Liver (tissue), 9 donors: Measurements from ENCODE around the gene IFT122. TPM values are rescaled to one million over a fixed set of nuclear protein-coding genes. Genes with fewer than 3 reads are reported as not detected.

Source experiments
- DNase-seq: peaks from one replicate; pipeline ENCODE4 v3.0.0-alpha.2; 2017; ENCODE audit warnings: low spot score
- H3K27ac ChIP-seq, 2 donors: one replicate each; pipeline ENCODE4 v1.7.0; 2013; ENCODE audit warnings: inconsistent platforms in 2 of 2, low read length in 2 of 2, control low read depth in 1 of 2, low read depth in 1 of 2, mild to moderate bottlenecking in 1 of 2
- H3K27me3 ChIP-seq, 4 donors: one replicate each; pipeline versions ENCODE4 v1.6.1 to v1.7.0; 2013; ENCODE audit warnings: low read length in 3 of 4, inconsistent platforms in 1 of 4, mild to moderate bottlenecking in 1 of 4, moderate library complexity in 1 of 4; ENCODE audit not compliant: control insufficient read depth in 4 of 4, insufficient read depth in 4 of 4
- H3K36me3 ChIP-seq, 4 donors: one replicate each; pipeline versions ENCODE4 v1.6.1 to v1.7.0; 2013; ENCODE audit warnings: low read length in 3 of 4, mild to moderate bottlenecking in 3 of 4, low read depth in 1 of 4, moderate library complexity in 1 of 4; ENCODE audit not compliant: control insufficient read depth in 4 of 4, insufficient read depth in 3 of 4
- H3K4me1 ChIP-seq, 4 donors: one replicate each; pipeline versions ENCODE4 v1.6.1 to v1.7.0; 2013; ENCODE audit warnings: low read length in 3 of 4, mild to moderate bottlenecking in 3 of 4, moderate library complexity in 1 of 4; ENCODE audit not compliant: control insufficient read depth in 4 of 4, insufficient read depth in 4 of 4
- H3K4me3 ChIP-seq, 3 donors: one replicate each; pipeline versions ENCODE4 v1.6.1 to v1.7.0; 2013; ENCODE audit warnings: low read length in 3 of 3, control low read depth in 1 of 3, low read depth in 1 of 3, mild to moderate bottlenecking in 1 of 3
- H3K9ac ChIP-seq, 2 donors: one replicate each; pipeline ENCODE4 v1.7.0; 2013; ENCODE audit warnings: low read length in 2 of 2, mild to moderate bottlenecking in 2 of 2, moderate library complexity in 2 of 2, control low read depth in 1 of 2, low read depth in 1 of 2
- H3K9me3 ChIP-seq, 4 donors: one replicate each; pipeline versions ENCODE4 v1.6.1 to v1.7.0; 2013; ENCODE audit warnings: low read length in 3 of 4; ENCODE audit not compliant: control insufficient read depth in 4 of 4
- ATF3 ChIP-seq: IDR thresholded peaks from 2 replicates; pipeline ENCODE4 v1.6.1; 2016; ENCODE audit warnings: antibody characterized with exemption
- CTCF ChIP-seq: fragments of 150-350 bp; IDR thresholded peaks from 2 replicates; pipeline ENCODE4 v1.5.1; 2017; ENCODE audit warnings: improper control_type of control experiment, low read depth, low read length; ENCODE audit not compliant: missing input control
- EGR1 ChIP-seq, 2 donors: IDR thresholded peaks; 2 replicates each; pipeline ENCODE4 v1.6.1; 2016 to 2018; ENCODE audit warnings: antibody characterized with exemption in 2 of 2, low read depth in 2 of 2
- FOXA1 ChIP-seq: IDR thresholded peaks from 2 replicates; pipeline ENCODE4 v1.6.1; 2016; ENCODE audit warnings: antibody characterized with exemption
- FOXA2 ChIP-seq: IDR thresholded peaks from 2 replicates; pipeline ENCODE4 v1.6.1; 2016; ENCODE audit warnings: antibody characterized with exemption
- GABPA ChIP-seq, 2 donors: IDR thresholded peaks in 1 of 2; conservative IDR thresholded peaks in 1 of 2; 2 replicates each; pipeline ENCODE4 v1.6.1; 2016; ENCODE audit warnings: antibody characterized with exemption in 2 of 2, mild to moderate bottlenecking in 1 of 2, moderate library complexity in 1 of 2
- HNF4A ChIP-seq, 2 donors: conservative IDR thresholded peaks; 2 replicates each; pipeline ENCODE4 v1.6.1; 2016; ENCODE audit warnings: antibody characterized with exemption in 2 of 2, mild to moderate bottlenecking in 2 of 2
- HNF4G ChIP-seq: IDR thresholded peaks from 2 replicates; pipeline ENCODE4 v1.6.1; 2016; ENCODE audit warnings: antibody characterized with exemption
- JUND ChIP-seq, 2 donors: IDR thresholded peaks; 2 replicates each; pipeline ENCODE4 v1.6.1; 2016; ENCODE audit warnings: antibody characterized with exemption in 2 of 2
- MAX ChIP-seq: IDR thresholded peaks from 2 replicates; pipeline ENCODE4 v1.6.1; 2016; ENCODE audit warnings: antibody characterized with exemption
- NR2F2 ChIP-seq: IDR thresholded peaks from 2 replicates; pipeline ENCODE4 v1.6.1; 2016; ENCODE audit warnings: antibody characterized with exemption
- RAD21 ChIP-seq, 2 donors: IDR thresholded peaks; 2 replicates each; pipeline ENCODE4 v1.6.1; 2016; ENCODE audit warnings: antibody characterized with exemption in 2 of 2, mild to moderate bottlenecking in 2 of 2
- REST ChIP-seq: IDR thresholded peaks from 2 replicates; pipeline ENCODE4 v1.6.1; 2016; ENCODE audit warnings: antibody characterized with exemption, mild to moderate bottlenecking
- RXRA ChIP-seq, 2 donors: IDR thresholded peaks; 2 replicates each; pipeline ENCODE4 v1.6.1; 2017 to 2018; ENCODE audit warnings: antibody characterized with exemption in 2 of 2, mild to moderate bottlenecking in 1 of 2
- SP1 ChIP-seq: IDR thresholded peaks from 2 replicates; pipeline ENCODE4 v1.6.1; 2018; ENCODE audit warnings: antibody characterized with exemption, mild to moderate bottlenecking
- TAF1 ChIP-seq: conservative IDR thresholded peaks from 2 replicates; pipeline ENCODE4 v1.6.1; 2016; ENCODE audit warnings: antibody characterized with exemption, mild to moderate bottlenecking
- YY1 ChIP-seq: IDR thresholded peaks from 2 replicates; pipeline ENCODE4 v1.6.1; 2016; ENCODE audit warnings: antibody characterized with exemption, mild to moderate bottlenecking
- ZBTB33 ChIP-seq: IDR thresholded peaks from 2 replicates; pipeline ENCODE4 v1.6.1; 2016; ENCODE audit warnings: antibody characterized with exemption
- WGBS: extraction: QIAGEN DNeasy Blood & Tissue Kit; methylation state at CpG from one replicate; pipeline ENCODE4 v1.1.7; 2013; 5-methylcytosine and 5-hydroxymethylcytosine counted together
- polyA plus RNA-seq, 2 donors: library from polyadenylated mRNA; stranded (reverse) in 1 of 2; unstranded in 1 of 2; fragments of 200-250 nt in 1 of 2; fragments of >200 nt in 1 of 2; fragmentation: Nextera tagmentation in 1 of 2; extraction: Ambion mirVana in 1 of 2; gene quantifications; one replicate each; pipeline versions ENCODE4 v1.2.1 to v1.2.3, GENCODE V29; 2013 to 2015
- total RNA-seq, 2 donors: library from RNA; depleted of rRNA; stranded (reverse); fragments of >200 nt; gene quantifications; one replicate each; pipeline ENCODE4 v1.2.3, GENCODE V29; 2014
- donor health status: healthy.
- donor health status: healthy.
- donor health status: healthy.
- donor health status: healthy.
- donor health status: healthy.

Gene IFT122
- total and polyA plus RNA-seq, 4 donors: 3.3 to 25.8 (median 10.6) TPM

- H3K27me3 ChIP-seq: no peaks in the 10 kb centered on the region
- no peaks in the 10 kb centered on the region for H3K9me3 ChIP-seq
- H3K4me3 ChIP-seq: no peak overlapping the region
- peaks cover 0 to 12% (median 5%) of the 10 kb centered on the region in 4 donors for H3K4me1 ChIP-seq
- DNase-seq: no peak
- WGBS: 95% methylated on average over 7 of the region's 7 CpGs
- no peak overlapping the region for H3K27ac ChIP-seq
- H3K36me3 ChIP-seq: no peaks in the 10 kb centered on the region
- no peak for TF ChIP-seq RXRA (IDR thresholded peaks at IDR 0.05)
- TF ChIP-seq MAX: no peak
- no peak for TF ChIP-seq ATF3
- TF ChIP-seq HNF4A (conservative IDR thresholded peaks at IDR 0.05): no peak
- TF ChIP-seq ZBTB33: no peak
- TF ChIP-seq CTCF: no peak
- TF ChIP-seq TAF1: no peak
- TF ChIP-seq YY1: no peak
- TF ChIP-seq NR2F2: no peak
- TF ChIP-seq JUND (IDR thresholded peaks at IDR 0.05): no peak
- TF ChIP-seq GABPA (IDR thresholded peaks at IDR 0.05 in 1 of 2, conservative IDR thresholded peaks at IDR 0.05 in 1 of 2): no peak
- no peak for TF ChIP-seq EGR1 (IDR thresholded peaks at IDR 0.05; ENCODE audit: low read depth in 2 of 2)
- TF ChIP-seq FOXA2: no peak
- TF ChIP-seq RAD21 (IDR thresholded peaks at IDR 0.05): no peak
- TF ChIP-seq SP1: no peak
- H3K9ac ChIP-seq: no peak overlapping the region
These were observed 36.6 kb upstream of the IFT122 start for GRCh38 chr3:129403450-129403849.

GRCh38 chr3:129404130-129404529, 35.9 kb upstream of the IFT122 start:
- no peak for DNase-seq
- Histone ChIP-seq H3K9me3 (no peaks in the 10 kb centered on the region), H3K9ac (no peak overlapping the region), H3K4me1 (peaks cover 0 to 8% (median 3%) of the 10 kb centered on the region in 4 donors), H3K4me3 (no peak overlapping the region), H3K27ac (no peak overlapping the region), H3K27me3 (no peaks in the 10 kb centered on the region), H3K36me3 (no peaks in the 10 kb centered on the region)
- 90% methylated on average over 8 of the region's 8 CpGs for WGBS
- TF ChIP-seq FOXA1: no peak

GRCh38 chr3:129404610-129405009, 35.4 kb upstream of the IFT122 start:
- H3K36me3 ChIP-seq: no peaks in the 10 kb centered on the region
- H3K27me3 ChIP-seq: no peaks in the 10 kb centered on the region
- H3K27ac ChIP-seq: no peak overlapping the region
- H3K4me3 ChIP-seq: no peak overlapping the region
- no peaks in the 10 kb centered on the region for H3K9me3 ChIP-seq
- no peak for DNase-seq
- H3K9ac ChIP-seq: no peak overlapping the region
- peaks cover 0 to 8% (median 3%) of the 10 kb centered on the region in 4 donors for H3K4me1 ChIP-seq
- WGBS: 93% methylated on average over 5 of the region's 5 CpGs
- TF ChIP-seq REST (no peak), CTCF (no peak), TAF1 (no peak), ATF3 (no peak), GABPA (IDR thresholded peaks at IDR 0.05 in 1 of 2, conservative IDR thresholded peaks at IDR 0.05 in 1 of 2) (no peak), HNF4G (no peak), FOXA2 (no peak), MAX (no peak)
